ENCODE results near the gene ITGB7.
A peak's percentile ranks its signal among the peaks of the same experiment; 100 is the strongest.

The ITGB7 gene

GRCh38 chr12:53207042-53207441, at the start of gene ITGB7:
Gene ITGB7 (minus strand): TSS chr12:53207251. CDS start chr12:53200443, 6,808 bp downstream.
- no peak for DNase-seq (ENCODE audit: low read depth)

- DNase-seq (ENCODE audit: low read depth): no peak
Measured at GRCh38 chr12:53255996-53256395, 48.9 kb upstream of the ITGB7 start.

- DNase-seq (ENCODE audit: low read depth): no peak
Measured at GRCh38 chr12:53254816-53255545, 47.9 kb upstream of the ITGB7 start.

- no peak for DNase-seq (ENCODE audit: low read depth)
Measured at GRCh38 chr12:53253298-53253697, 46.2 kb upstream of the ITGB7 start.

- DNase-seq (ENCODE audit: low read depth): no peak
Measured at GRCh38 chr12:53252349-53252916, 45.4 kb upstream of the ITGB7 start.

GRCh38 chr12:53251477-53252348, 44.7 kb upstream of the ITGB7 start:
- peak; percentile 70 for DNase-seq (ENCODE audit: low read depth)

- no peak for DNase-seq (ENCODE audit: low read depth)
Measured at GRCh38 chr12:53245286-53245685, 38.2 kb upstream of the ITGB7 start.

- DNase-seq (ENCODE audit: low read depth): no peak
Measured at GRCh38 chr12:53244337-53244736, 37.3 kb upstream of the ITGB7 start.

- no peak for DNase-seq (ENCODE audit: low read depth)
Measured at GRCh38 chr12:53241623-53242412, 34.8 kb upstream of the ITGB7 start.

- DNase-seq (ENCODE audit: low read depth): no peak
Measured at GRCh38 chr12:53239643-53240258, 32.7 kb upstream of the ITGB7 start.

- DNase-seq (ENCODE audit: low read depth): no peak
Measured at GRCh38 chr12:53236443-53237111, 29.5 kb upstream of the ITGB7 start.

GRCh38 chr12:53235742-53236442, 28.8 kb upstream of the ITGB7 start:
- DNase-seq (ENCODE audit: low read depth): no peak

GRCh38 chr12:53235164-53235563, 28.1 kb upstream of the ITGB7 start:
- no peak for DNase-seq (ENCODE audit: low read depth)

GRCh38 chr12:53234271-53234914, 27.3 kb upstream of the ITGB7 start:
- DNase-seq (ENCODE audit: low read depth): no peak

GRCh38 chr12:53233671-53234121, 26.6 kb upstream of the ITGB7 start:
- no peak for DNase-seq (ENCODE audit: low read depth)

GRCh38 chr12:53232646-53233461, 25.8 kb upstream of the ITGB7 start:
- no peak for DNase-seq (ENCODE audit: low read depth)

GRCh38 chr12:53231921-53232645, 25.0 kb upstream of the ITGB7 start, which contains the start of gene RARG:
Gene RARG (minus strand): TSS chr12:53232209. CDS start chr12:53227545, 4,664 bp downstream.
- DNase-seq (ENCODE audit: low read depth): no peak

- no peak for DNase-seq (ENCODE audit: low read depth)
Measured at GRCh38 chr12:53231671-53231920, 24.5 kb upstream of the ITGB7 start.

All from CMK (cell line).